ENCODE results near the gene DNAJC17.

Gene DNAJC17

GRCh38 chr15:40807028-40807887 lies at the start of gene DNAJC17, which contains the start of gene ZFYVE19:
TSS of gene DNAJC17 (minus strand) at chr15:40807473. CDS start at chr15:40807446, 27 bp downstream.
TSS of gene ZFYVE19 (plus strand) at chr15:40807089. CDS start at chr15:40807590, 501 bp downstream.
- in situ Hi-C loops (cut with MboI; ENCODE audit: low sequenced_read_pairs): no loop called here

- in situ Hi-C loops (cut with MboI; ENCODE audit: low sequenced_read_pairs): no loop called here
Observed at GRCh38 chr15:40856746-40857145, 49.5 kb upstream of the DNAJC17 start.

- in situ Hi-C loops (cut with MboI; ENCODE audit: low sequenced_read_pairs): no loop called here
Observed at GRCh38 chr15:40855706-40856234, 48.5 kb upstream of the DNAJC17 start.

- in situ Hi-C loops (cut with MboI; ENCODE audit: low sequenced_read_pairs): no loop called here
Observed at GRCh38 chr15:40854161-40854560, 46.9 kb upstream of the DNAJC17 start.

- in situ Hi-C loops (cut with MboI; ENCODE audit: low sequenced_read_pairs): no loop called here
Observed at GRCh38 chr15:40853241-40853890, 46.1 kb upstream of the DNAJC17 start.

GRCh38 chr15:40852529-40852928 lies 45.3 kb upstream of the DNAJC17 start:
- in situ Hi-C loops (cut with MboI; ENCODE audit: low sequenced_read_pairs): no loop called here

GRCh38 chr15:40850576-40851112 lies 43.4 kb upstream of the DNAJC17 start:
- in situ Hi-C loops (cut with MboI; ENCODE audit: low sequenced_read_pairs): no loop called here

GRCh38 chr15:40847223-40847961 lies 40.1 kb upstream of the DNAJC17 start:
- in situ Hi-C loops (cut with MboI; ENCODE audit: low sequenced_read_pairs): no loop called here

GRCh38 chr15:40846841-40847222 lies 39.6 kb upstream of the DNAJC17 start:
- in situ Hi-C loops (cut with MboI; ENCODE audit: low sequenced_read_pairs): no loop called here

GRCh38 chr15:40845511-40846284 lies 38.4 kb upstream of the DNAJC17 start:
- in situ Hi-C loops (cut with MboI; ENCODE audit: low sequenced_read_pairs): no loop called here

GRCh38 chr15:40845036-40845435 lies 37.8 kb upstream of the DNAJC17 start:
- in situ Hi-C loops (cut with MboI; ENCODE audit: low sequenced_read_pairs): no loop called here

GRCh38 chr15:40844696-40845030 lies 37.4 kb upstream of the DNAJC17 start:
- in situ Hi-C loops (cut with MboI; ENCODE audit: low sequenced_read_pairs): no loop called here

GRCh38 chr15:40843885-40844695 lies 36.8 kb upstream of the DNAJC17 start, which contains the start of gene SPINT1:
TSS of gene SPINT1 (plus strand) at chr15:40844048. CDS start at chr15:40844555, 507 bp downstream.
- in situ Hi-C loops (cut with MboI; ENCODE audit: low sequenced_read_pairs): no loop called here

- in situ Hi-C loops (cut with MboI; ENCODE audit: low sequenced_read_pairs): no loop called here
Observed at GRCh38 chr15:40843261-40843884, 36.1 kb upstream of the DNAJC17 start.

GRCh38 chr15:40841741-40842140 lies 34.5 kb upstream of the DNAJC17 start:
- in situ Hi-C loops (cut with MboI; ENCODE audit: low sequenced_read_pairs): no loop called here

- in situ Hi-C loops (cut with MboI; ENCODE audit: low sequenced_read_pairs): no loop called here
Observed at GRCh38 chr15:40838756-40839155, 31.5 kb upstream of the DNAJC17 start.

- in situ Hi-C loops (cut with MboI; ENCODE audit: low sequenced_read_pairs): no loop called here
Observed at GRCh38 chr15:40836020-40836419, 28.7 kb upstream of the DNAJC17 start.

GRCh38 chr15:40832903-40833302 lies 25.6 kb upstream of the DNAJC17 start:
- in situ Hi-C loops (cut with MboI; ENCODE audit: low sequenced_read_pairs): no loop called here

- in situ Hi-C loops (cut with MboI; ENCODE audit: low sequenced_read_pairs): no loop called here
Observed at GRCh38 chr15:40831861-40832260, 24.6 kb upstream of the DNAJC17 start.
